GM19239 (cell line): ENCODE results near the gene DAGLA.
"Not testable (repeated sequence)": the region's sequence is repeated elsewhere in the genome, so short reads cannot be mapped to it uniquely, and the experiment has no call there.

Source experiments
- DNase-seq: peaks from one replicate; pipeline ENCODE4 v3.0.0; 2011; ENCODE audit warnings: low spot score; ENCODE audit not compliant: insufficient read length
- FAIRE-seq: peaks from 2 replicates; lab custom pipeline; 2011; peaks lifted over from hg19 to GRCh38; lab: Jason Lieb, UNC

The DAGLA gene

GRCh38 chr11:61659413-61660196 lies 20.6 kb upstream of the DAGLA start:
- no peak for DNase-seq
- FAIRE-seq, result no peak

- DNase-seq, FAIRE-seq: not testable (repeated sequence)
Measured at GRCh38 chr11:61660997-61661396, 19.2 kb upstream of the DAGLA start.

- DNase-seq, result no peak
- FAIRE-seq, result no peak
Measured at GRCh38 chr11:61666684-61667297, 13.4 kb upstream of the DAGLA start.

GRCh38 chr11:61667684-61668305 lies 12.4 kb upstream of the DAGLA start:
- FAIRE-seq, result no peak
- no peak for DNase-seq

GRCh38 chr11:61669417-61669816 lies 10.8 kb upstream of the DAGLA start:
- no peak for FAIRE-seq
- no peak for DNase-seq

- DNase-seq (no peak), FAIRE-seq (no peak)
Measured at GRCh38 chr11:61670626-61671025, 9.6 kb upstream of the DAGLA start.

- FAIRE-seq (no peak), DNase-seq (no peak)
Measured at GRCh38 chr11:61671527-61671926, 8.7 kb upstream of the DAGLA start.

- FAIRE-seq, DNase-seq: not testable (repeated sequence)
Measured at GRCh38 chr11:61673946-61674467, 6.2 kb upstream of the DAGLA start.

GRCh38 chr11:61675826-61676225 lies 4.4 kb upstream of the DAGLA start:
- no peak for FAIRE-seq
- no peak for DNase-seq

GRCh38 chr11:61679296-61679695 lies 895 bp upstream of the DAGLA start:
- DNase-seq (no peak), FAIRE-seq (no peak)

GRCh38 chr11:61680622-61681221 lies 531 bp downstream of the DAGLA start:
- no peak for FAIRE-seq
- DNase-seq, result no peak

- DNase-seq, result no peak
- FAIRE-seq, result no peak
Measured at GRCh38 chr11:61682093-61682732, 2.0 kb downstream of the DAGLA start.

GRCh38 chr11:61682906-61683675 lies 2.9 kb downstream of the DAGLA start:
- FAIRE-seq, result no peak

GRCh38 chr11:61683961-61684869 lies 4.0 kb downstream of the DAGLA start:
- FAIRE-seq (no peak), DNase-seq (no peak)

More at GRCh38 chr11:61682906-61683675, 2.9 kb downstream of the DAGLA start:
- DNase-seq, result no peak

- no peak for FAIRE-seq
- no peak for DNase-seq
Measured at GRCh38 chr11:61684870-61685616, 4.9 kb downstream of the DAGLA start.

- FAIRE-seq, result no peak
- no peak for DNase-seq
Measured at GRCh38 chr11:61685617-61685967, 5.4 kb downstream of the DAGLA start.

GRCh38 chr11:61686066-61686465 lies 5.9 kb downstream of the DAGLA start:
- no peak for FAIRE-seq
- DNase-seq, result no peak

- FAIRE-seq, result no peak
- no peak for DNase-seq
Measured at GRCh38 chr11:61686469-61686868, 6.3 kb downstream of the DAGLA start.
